K562 (cell line): ENCODE results near the gene KIF24.

ENCODE experiments used
- POLR2A ChIP-seq: fragments of 450-650 bp; conservative IDR thresholded peaks from 2 replicates; pipeline ENCODE4 v1.6.1; 2016
- SMAD4 ChIP-seq: fragments of 250-450 bp; sonication (Bioruptor Pico); conservative IDR thresholded peaks from 2 replicates; pipeline ENCODE4 v1.8.0; 2021; ENCODE audit warnings: inconsistent platforms, mild to moderate bottlenecking, moderate library complexity
- SRSF7 ChIP-seq: fragments of 200-400 bp; formaldehyde crosslinking; optimal IDR thresholded peaks from 2 replicates; pipeline ENCODE3; 2017; ENCODE audit warnings: mild to moderate bottlenecking, low read depth, low read length
- TF ChIP-seq, protein P1 (sequence below), 2 experiments: fragments of 200-800 bp in 1 of 2; sonication (Bioruptor generic) in 1 of 2; sonication (generic) in 1 of 2; formaldehyde crosslinking in 1 of 2; IDR thresholded peaks in 1 of 2; conservative IDR thresholded peaks in 1 of 2; 2 replicates each; pipeline versions ENCODE4 v1.5.0 to v1.6.1; 2016 to 2020; ENCODE audit warnings: missing compliant biosample characterization in 1 of 2, missing genetic modification characterization in 1 of 2, missing genetic modification reagents in 1 of 2
- TF ChIP-seq, protein P2 (sequence below), 3 experiments: IDR thresholded peaks in 2 of 3; conservative IDR thresholded peaks in 1 of 3; 2 replicates each; pipeline ENCODE4 v1.5.1; 2011 to 2012; ENCODE audit warnings: low read length in 3 of 3, mild to moderate bottlenecking in 3 of 3, control low read depth in 2 of 3, improper control_type of control experiment in 1 of 3, inconsistent platforms in 1 of 3, low read depth in 1 of 3, mixed read lengths in 1 of 3, moderate library complexity in 1 of 3; ENCODE audit not compliant: insufficient read depth in 2 of 3
- TF ChIP-seq, protein P3 (sequence below): IDR thresholded peaks from 2 replicates; pipeline ENCODE4 v1.6.1; 2016; ENCODE audit warnings: missing genetic modification characterization, missing compliant biosample characterization

DNA sequence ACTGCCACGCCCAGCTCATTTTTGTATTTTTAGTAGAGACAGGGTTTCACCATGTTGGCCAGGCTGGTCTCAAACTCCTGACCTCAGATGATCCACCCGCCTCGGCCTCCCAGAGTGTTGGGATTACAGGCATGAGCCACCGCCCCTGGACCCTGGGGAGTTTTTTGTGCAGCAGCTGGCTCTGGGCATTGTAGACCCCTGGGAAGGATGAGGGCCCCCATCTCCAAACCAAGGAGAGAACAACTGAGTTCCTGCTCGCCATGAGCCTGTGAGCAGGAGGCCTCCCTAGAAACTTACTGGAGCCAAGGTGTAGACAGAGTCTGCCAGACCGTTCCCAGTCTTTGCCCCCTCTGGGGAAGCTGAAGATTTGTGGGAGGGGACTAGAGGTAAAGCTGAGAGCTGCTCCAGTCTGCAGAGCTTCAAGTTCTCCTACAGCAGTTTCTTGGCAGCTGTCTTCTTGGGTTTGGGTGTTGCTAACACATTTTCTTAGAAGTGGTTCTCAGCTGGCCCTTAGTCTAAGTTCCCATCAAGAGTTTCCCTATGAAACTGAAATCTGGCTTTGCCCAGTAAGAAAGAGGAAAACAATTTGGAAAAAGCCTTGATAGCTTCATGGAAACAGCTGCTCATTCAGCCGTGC lies 12.7 kb upstream of the KIF24 start:
- no peak for TF ChIP-seq SRSF7
- TF ChIP-seq, protein P1, sequence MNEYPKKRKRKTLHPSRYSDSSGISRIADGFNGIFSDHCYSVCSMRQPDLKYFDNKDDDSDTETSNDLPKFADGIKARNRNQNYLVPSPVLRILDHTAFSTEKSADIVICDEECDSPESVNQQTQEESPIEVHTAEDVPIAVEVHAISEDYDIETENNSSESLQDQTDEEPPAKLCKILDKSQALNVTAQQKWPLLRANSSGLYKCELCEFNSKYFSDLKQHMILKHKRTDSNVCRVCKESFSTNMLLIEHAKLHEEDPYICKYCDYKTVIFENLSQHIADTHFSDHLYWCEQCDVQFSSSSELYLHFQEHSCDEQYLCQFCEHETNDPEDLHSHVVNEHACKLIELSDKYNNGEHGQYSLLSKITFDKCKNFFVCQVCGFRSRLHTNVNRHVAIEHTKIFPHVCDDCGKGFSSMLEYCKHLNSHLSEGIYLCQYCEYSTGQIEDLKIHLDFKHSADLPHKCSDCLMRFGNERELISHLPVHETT (CRISPR knock-in tag; conservative IDR thresholded peaks at IDR 0.05 in 1 of 2, IDR thresholded peaks at IDR 0.05 in 1 of 2): no peak
- no peak for TF ChIP-seq SMAD4 (CRISPR knock-in tag)
- TF ChIP-seq, protein P2, sequence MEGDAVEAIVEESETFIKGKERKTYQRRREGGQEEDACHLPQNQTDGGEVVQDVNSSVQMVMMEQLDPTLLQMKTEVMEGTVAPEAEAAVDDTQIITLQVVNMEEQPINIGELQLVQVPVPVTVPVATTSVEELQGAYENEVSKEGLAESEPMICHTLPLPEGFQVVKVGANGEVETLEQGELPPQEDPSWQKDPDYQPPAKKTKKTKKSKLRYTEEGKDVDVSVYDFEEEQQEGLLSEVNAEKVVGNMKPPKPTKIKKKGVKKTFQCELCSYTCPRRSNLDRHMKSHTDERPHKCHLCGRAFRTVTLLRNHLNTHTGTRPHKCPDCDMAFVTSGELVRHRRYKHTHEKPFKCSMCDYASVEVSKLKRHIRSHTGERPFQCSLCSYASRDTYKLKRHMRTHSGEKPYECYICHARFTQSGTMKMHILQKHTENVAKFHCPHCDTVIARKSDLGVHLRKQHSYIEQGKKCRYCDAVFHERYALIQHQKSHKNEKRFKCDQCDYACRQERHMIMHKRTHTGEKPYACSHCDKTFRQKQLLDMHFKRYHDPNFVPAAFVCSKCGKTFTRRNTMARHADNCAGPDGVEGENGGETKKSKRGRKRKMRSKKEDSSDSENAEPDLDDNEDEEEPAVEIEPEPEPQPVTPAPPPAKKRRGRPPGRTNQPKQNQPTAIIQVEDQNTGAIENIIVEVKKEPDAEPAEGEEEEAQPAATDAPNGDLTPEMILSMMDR (IDR thresholded peaks at IDR 0.05 in 2 of 3, conservative IDR thresholded peaks at IDR 0.05 in 1 of 3; ENCODE audit: insufficient read depth in 2 of 3, low read depth in 1 of 3, low read length in 3 of 3): no peak
- TF ChIP-seq, protein P3, sequence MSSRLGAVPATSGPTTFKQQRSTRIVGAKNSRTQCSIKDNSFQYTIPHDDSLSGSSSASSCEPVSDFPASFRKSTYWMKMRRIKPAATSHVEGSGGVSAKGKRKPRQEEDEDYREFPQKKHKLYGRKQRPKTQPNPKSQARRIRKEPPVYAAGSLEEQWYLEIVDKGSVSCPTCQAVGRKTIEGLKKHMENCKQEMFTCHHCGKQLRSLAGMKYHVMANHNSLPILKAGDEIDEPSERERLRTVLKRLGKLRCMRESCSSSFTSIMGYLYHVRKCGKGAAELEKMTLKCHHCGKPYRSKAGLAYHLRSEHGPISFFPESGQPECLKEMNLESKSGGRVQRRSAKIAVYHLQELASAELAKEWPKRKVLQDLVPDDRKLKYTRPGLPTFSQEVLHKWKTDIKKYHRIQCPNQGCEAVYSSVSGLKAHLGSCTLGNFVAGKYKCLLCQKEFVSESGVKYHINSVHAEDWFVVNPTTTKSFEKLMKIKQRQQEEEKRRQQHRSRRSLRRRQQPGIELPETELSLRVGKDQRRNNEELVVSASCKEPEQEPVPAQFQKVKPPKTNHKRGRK (tag): no peak
- no peak for TF ChIP-seq POLR2A
